DMS79 treated with DMSO at 0.1 percent for 48 hours (cell line): Measurements from ENCODE around the gene ZNF423.

ENCODE experiments used
- DNase-seq: peaks from one replicate; lab custom pipeline; 2025; lab: John Stamatoyannopoulos, UW

ZNF423 gene

DNA sequence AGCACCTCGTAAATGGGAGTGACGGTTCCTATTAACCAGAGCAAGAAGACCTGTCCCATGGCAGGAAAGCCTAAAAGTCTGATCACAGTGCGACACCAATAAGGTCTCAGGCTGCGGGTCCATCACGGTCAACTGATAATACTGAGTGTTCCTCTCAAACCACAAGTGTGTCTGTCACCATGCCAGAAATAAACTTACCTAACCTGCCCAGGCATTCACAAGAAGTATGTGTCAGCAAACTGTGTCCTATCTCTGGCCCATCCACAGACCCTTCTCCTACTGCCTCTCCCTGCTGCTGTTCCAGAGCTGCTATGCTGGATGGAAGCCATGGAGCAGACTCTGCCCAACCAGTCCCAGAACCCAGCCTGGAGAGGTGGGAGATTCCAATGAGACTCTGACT lies 73.5 kb downstream of the ZNF423 start:
- DNase-seq: no peak

DNA sequence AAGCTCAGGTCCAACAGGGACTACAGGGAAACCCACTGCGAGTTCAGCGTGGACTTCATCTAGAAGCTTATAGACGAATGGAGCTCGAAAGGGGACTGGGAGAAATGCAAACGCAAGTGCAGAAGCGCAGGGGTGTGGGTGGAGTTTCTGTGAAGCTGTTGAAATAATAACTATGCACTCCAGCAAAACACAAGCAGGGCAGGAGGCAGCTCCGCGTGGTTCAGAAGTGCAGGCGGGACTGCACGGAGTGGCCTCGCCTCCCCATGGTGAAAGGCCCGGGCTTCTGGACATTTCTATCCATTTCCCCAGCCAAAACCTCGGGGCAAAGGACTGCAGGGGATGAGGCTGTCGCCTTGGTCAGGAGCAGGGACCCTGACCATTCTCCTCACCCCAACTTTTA lies 74.5 kb downstream of the ZNF423 start:
- no peak for DNase-seq

DNA sequence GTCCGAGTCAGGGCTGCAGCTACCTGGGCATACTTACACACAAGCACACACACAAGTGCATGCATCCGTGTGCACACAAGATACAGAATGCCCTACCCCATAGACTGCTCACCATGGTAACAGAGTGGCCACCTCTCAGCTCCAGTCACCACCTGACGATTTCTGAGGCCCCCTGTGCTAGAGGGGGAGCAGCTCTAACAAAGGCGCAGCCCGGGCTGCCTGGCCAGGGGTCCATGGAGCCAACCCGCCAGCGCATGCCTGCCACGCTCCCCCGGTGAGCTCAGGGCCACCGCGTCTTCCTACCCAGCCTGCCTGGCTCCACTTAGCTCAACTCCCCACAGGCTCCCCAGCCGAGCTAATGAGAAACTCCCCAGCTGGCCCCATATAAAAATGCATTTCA lies 75.5 kb downstream of the ZNF423 start:
- no peak for DNase-seq

- DNase-seq: no peak
Observed at GRCh38 chr16:49779979-49780378, 75.9 kb downstream of the ZNF423 start.

DNA sequence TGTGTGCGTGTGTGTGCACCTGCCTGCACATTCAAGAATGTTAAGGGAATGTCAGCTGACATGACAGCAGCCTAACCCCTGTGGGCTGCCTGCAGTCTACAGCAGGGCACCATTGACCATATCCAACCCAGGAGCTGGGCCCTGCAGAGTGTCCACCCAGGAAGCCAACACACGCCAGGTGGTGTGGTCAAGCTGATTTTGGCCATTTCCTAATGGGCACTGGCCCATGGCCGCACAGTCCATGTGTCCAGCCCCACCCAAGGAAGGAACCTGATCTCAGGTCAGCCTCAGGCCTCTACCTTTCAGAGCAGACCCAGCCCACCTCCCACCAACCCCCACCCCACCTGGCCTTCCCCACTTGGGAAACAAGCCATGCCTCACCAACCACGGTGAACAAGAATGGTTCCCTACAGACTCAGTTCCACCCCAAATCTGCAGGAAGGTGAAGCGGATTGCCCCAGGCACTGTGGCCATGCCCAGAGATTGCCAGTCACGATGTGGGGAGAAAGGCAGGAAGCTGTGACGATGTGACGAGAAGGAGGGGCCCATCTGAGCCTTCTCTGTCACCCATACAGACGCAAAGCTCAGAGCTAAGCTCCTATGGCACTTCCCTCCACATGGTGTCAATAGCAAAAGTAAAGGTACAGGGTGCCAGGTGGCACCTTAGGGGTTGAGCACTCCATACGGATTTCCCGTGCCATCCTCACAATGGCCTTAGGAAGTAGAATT lies 77.5 kb downstream of the ZNF423 start:
- no peak for DNase-seq

DNA sequence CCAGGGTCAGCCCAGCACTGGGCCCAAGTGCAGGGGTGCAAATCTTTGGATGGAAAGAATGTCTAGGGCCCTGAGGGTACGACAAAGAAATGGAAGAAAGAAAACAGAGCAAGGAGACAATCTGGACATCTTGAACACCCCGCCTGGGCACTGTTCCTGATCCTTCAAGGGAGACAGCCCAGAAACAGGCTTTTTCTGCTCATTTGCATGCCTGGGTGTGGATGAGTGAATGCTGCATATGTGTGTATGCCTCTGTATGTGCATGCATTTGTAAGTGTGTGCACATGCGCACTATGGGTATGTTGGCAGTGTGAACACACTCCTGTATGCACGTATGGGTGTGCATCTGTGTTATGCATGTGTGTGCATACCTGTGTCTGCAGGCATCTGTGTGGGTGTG lies 79.2 kb downstream of the ZNF423 start:
- DNase-seq: no peak

- DNase-seq: no peak
Observed at GRCh38 chr16:49776085-49776595, 79.8 kb downstream of the ZNF423 start.

GRCh38 chr16:49775581-49775980 lies 80.3 kb downstream of the ZNF423 start:
- no peak for DNase-seq

DNA sequence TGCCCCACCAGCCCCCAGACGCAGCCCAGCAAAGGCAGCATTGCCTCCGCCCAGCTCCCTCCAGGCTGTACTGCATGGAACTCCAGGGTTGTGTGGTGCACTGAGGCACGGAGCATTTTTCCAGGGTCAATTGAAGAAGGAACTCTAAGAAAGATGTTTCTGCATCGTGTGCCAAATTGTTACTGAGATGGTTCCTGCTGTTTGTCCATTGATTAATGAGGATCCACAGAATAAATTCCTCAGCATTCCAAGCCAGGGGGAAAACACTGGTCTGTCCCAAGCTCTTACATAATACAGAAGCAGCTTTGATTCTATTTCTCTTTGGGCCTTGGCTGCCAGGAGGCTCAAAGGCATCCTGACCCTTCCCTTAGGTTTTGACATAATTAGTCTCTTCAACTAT lies 80.9 kb downstream of the ZNF423 start:
- no peak for DNase-seq

DNA sequence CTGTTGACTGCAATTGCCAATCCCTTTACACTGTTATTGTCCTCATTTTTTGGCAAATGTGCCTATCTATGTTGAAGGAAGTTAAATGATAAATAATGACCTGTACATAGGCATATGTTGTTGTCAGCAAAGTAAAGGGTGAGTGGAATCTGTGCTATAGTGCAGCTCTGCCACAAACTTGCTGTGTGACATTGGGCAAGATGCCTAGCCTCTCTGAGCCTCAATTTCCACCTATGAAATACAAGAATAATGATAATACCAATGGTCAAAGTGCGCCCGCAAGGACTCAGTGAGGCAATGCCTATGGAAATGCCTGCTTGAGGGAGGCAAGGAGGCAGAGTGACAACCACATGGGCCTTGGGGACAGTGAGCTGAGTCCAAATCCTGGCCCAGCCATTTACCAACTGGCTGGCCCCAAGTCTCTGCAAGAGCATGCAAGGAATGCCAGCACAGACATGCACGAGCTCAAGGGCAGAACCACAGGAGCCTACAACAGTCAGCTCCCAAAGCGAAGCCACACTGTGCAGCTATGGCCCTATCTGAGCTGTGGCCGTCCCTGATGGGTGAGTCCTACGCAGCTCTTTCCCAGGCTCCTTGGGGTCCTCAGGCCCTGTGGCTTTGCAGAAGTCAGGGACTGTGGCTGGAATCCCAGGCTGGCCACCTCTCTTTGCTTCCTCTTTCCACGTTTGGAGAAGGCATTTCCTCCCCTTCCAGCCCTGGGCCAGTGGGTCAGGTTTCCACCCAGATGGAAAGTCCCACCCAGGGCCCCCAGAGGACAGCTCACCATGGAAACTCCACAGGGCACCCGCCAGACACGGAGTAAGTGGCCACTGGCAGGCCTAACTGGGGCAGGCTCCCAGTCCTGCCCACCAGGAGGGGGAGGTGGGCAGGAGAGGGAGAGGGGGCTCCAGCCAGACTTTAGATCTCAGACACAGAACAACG lies 82.1 kb downstream of the ZNF423 start:
- DNase-seq: no peak

DNA sequence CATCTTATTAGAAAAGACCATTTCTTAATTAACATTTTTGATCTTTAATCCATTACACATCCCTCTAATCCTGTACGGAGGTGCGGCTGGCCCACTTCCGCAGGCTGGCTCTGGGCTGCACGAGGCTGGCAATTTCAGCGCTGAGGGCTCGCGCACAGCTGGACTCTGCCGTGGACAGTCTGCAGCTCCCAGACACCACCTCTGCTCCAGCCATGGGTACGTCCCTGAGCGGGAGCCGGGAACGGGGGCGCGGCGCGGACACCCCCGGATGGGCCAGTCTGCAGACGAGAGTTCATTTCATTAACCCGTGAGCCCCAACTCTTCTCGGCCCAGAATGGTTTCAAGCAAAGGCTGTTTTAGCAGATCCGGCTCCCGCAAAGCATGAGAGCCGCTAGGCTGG lies 87.9 kb downstream of the ZNF423 start:
- DNase-seq: no peak

GRCh38 chr16:49767414-49767813 lies 88.5 kb downstream of the ZNF423 start:
- DNase-seq: no peak

GRCh38 chr16:49766225-49766624 lies 89.7 kb downstream of the ZNF423 start:
- DNase-seq: no peak

DNA sequence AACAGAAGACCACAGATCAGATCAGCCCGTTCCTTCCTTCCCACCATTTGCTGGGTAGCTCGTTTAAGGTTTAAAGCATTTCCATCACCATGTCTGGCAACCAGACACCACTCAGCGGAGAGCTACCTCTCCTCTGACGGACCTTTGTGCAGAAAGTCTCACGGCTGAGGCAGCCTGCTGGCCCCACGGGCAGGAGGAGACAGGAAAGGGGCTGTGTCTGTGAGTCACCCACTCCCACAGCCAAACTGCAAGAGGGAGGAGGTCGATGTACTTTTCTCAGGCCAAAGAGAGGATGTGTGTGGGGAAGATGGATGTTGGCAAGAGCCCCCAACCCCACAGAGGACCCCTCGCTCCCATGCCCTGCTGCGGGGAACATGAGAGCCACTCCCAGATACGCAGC lies 92.1 kb downstream of the ZNF423 start:
- no peak for DNase-seq

DNA sequence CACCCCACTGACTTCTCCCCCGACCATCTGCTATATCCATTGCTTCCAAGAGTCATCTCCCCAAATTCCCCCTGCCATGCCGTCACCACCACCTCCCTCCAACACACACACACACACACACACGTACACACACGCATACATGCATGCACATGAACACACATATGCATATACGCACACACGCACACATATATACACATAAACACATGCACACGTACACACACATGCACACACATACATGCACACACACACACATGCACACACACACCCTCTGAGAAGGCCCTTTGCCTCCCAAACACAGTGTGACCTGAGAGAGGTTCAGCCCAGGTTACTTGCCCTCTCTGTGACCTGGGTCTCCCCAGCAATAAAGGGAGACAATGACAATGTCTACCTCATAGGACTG lies 95.1 kb downstream of the ZNF423 start:
- no peak for DNase-seq

- DNase-seq: no peak
Observed at GRCh38 chr16:49757559-49758069, 98.3 kb downstream of the ZNF423 start.

GRCh38 chr16:49756775-49757558 lies 98.9 kb downstream of the ZNF423 start:
- no peak for DNase-seq

DNA sequence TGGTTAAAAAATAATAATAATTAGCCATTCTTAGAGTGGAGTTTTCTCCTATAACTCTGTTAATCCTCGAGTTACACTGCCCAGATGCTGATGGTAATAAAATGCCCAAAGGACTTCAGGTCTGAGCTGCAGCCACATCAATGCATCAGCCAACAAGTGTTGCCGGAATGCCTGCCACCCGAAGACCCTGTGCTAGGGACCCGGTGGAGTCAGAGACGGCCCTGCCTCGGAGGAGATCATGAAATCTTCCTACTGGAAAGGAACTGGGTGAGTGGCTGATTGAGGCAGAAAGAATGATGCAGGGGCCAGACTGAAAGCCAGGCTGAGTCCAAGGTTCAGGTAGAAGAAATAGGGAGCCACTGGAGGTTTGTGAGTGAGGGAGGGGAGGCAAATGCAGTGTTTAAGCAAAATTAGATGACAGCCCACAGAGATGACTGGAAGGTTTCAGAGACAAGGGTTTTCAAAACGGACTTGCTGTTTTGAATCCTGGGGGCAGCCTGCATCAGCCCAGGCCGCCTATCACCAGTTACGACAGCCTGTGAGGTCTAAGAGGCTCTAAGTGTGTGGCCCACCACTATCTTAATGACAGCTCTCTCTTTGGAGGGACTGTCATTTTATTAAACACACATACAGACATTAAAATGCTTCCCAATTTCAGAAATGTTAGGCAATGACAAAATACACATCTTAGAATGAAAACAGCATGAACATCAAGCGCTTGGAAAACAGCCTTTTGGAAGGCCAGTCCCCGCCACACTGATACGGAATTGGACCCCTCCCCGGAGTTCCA lies 100.0 kb downstream of the ZNF423 start:
- DNase-seq: no peak

- DNase-seq: no peak
Observed at GRCh38 chr16:49755313-49755620, 100.6 kb downstream of the ZNF423 start.

DNA sequence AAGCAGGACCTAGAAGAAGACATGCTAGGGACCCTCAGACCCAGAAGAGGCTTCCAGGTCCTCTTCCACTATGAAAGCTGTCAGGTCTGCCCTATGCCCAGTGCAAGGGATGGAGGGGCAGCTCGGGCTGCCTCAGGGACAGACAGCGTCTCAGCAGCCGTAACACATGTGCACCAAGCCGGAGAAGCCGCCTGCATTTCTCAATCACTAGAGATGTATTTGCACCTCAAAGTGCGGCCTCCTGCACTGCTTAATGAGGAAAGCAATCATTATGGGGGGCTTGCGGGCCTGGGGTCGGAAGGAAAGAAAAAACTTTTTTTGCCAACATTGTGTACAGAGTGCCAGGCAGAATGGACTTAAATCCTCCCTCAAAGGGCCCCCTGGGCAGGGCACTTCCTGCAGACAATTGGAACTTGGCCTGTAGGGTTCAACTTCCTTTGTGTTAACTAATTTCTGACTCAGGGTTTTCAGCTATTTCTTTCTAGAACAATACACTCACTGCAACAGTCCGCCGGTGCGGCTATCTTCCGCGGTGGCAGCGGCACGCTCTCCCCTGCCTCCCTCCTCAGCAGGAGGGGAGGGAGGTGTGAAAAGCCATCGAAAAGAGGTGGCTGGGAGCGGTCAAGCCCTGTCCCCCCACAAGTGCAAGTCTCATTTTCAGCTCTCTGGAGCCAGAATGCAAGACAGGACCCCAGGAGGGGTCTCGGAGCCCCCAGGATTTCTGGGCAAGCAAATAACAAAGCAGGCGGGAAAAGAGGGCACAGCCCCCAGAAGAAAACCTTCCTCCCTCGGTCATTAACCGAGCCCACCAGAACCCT lies 101.2 kb downstream of the ZNF423 start:
- no peak for DNase-seq
